Activated CD8-positive, alpha-beta memory T cell treated with anti-CD3 and anti-CD28 coated beads, Interleukin-2, amount 50 U/mL, for 48 hours (primary cell): ENCODE measurements around the gene ESR2.
A peak's percentile ranks its signal among the peaks of the same experiment; 100 is the strongest.

ENCODE experiments used
- DNase-seq: peaks from one replicate; pipeline ENCODE4 v3.0.0-alpha.2; 2020

Gene ESR2

GRCh38 chr14:64265222-64265621, 28.9 kb downstream of the ESR2 start:
- no peak for DNase-seq

- no peak for DNase-seq
Observed at GRCh38 chr14:64260418-64260817, 33.8 kb downstream of the ESR2 start.

GRCh38 chr14:64255756-64256155, 38.4 kb downstream of the ESR2 start:
- DNase-seq: no peak

DNA sequence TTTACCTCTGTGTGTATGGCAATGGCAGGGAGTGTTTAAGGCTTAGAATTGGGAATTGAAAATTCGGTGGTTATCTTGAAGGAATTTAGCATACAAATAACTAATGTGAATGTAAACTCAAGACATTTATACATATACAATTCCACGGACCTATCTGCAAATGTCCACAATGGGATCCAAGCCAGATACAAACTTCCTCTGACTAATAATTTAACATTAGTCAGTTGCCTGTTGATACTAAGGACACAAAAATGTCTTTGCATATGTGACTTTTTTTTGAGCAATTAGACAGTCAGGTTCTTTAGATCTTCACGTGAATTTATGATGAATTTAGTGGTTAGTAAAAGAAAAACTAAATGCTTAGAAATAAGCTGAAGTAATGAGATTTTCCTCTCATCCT, 40.5 kb downstream of the ESR2 start:
- DNase-seq: no peak

DNA sequence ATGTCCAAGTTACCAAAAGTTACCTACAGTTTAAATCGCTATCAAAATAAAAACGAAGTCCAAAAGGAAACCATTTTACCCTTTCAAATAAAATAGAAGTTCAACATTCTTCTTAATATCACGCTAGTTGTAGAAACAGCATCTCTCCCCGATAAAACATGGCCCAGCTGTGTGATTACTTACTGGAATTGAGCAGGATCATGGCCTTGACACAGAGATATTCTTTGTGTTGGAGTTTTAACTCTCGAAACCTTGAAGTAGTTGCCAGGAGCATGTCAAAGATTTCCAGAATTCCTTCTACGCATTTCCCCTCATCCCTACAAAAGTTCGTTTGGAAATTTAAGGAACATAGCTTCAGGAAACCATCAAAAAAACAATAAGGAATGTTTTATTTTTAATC, 44.8 kb downstream of the ESR2 start:
- no peak for DNase-seq

DNA sequence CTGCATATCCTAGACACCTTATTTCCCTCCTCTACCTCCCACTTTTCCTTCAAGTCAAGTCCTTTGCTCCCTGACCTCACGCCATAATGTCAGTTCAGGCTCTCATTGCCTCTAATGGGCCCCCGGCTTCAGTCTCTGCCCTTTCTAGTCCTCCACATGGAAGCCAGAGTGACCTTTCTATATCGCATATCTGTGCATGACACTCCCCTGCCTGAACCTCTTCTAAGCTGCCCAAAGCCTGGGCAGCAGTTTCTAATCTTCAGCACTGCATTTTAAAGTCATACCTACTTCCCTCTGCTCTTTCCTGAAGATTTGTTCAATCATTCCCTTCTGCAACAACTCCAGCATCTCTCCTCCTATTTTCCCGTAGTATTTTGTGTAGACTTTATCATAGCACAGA, 45.5 kb downstream of the ESR2 start:
- no peak for DNase-seq

GRCh38 chr14:64247195-64247594, 47.0 kb downstream of the ESR2 start:
- no peak for DNase-seq

GRCh38 chr14:64246688-64247087, 47.5 kb downstream of the ESR2 start:
- DNase-seq: no peak

DNA sequence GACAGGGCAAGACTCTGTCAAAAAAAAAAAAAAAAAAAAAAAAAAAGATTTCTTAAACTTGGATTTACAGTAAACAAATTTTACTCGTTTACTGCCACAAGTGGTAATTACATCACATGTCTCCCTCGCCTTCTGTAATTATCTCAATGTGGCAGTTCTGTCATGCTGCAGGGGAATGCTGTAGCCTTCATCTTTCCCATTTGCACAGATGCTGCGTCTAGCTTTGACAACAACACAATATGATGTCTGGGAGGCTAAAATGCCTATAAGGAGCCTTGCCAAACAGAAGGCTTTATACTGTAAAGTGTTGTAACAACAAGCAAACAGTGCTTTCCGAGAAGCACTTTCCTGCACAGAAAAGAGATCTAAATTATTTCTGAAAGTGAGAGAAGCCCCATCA, 48.7 kb downstream of the ESR2 start:
- DNase-seq: no peak

GRCh38 chr14:64244279-64244678, 49.9 kb downstream of the ESR2 start:
- no peak for DNase-seq

- no peak for DNase-seq
Observed at GRCh38 chr14:64238631-64239030, 55.5 kb downstream of the ESR2 start.

DNA sequence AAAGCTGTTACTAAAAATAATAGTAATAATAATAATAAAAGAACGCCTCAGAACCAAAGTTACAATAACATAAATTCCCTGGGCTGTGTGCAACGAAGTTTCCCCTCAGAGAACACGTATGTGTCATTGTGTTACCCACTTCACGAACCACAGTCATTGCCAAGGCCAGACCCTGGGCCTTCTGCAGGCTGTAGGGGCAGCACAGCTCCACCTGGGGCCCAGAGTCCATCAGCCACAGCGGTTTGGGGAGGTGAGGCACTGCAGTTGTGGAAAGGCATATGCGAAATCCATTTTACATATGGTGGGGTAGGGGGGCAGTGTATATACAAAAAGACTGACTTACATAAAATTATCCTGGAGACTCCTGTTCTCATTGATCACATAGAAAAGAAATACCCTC, 56.1 kb downstream of the ESR2 start:
- no peak for DNase-seq

- DNase-seq: no peak
Observed at GRCh38 chr14:64235652-64236640, 58.2 kb downstream of the ESR2 start.

DNA sequence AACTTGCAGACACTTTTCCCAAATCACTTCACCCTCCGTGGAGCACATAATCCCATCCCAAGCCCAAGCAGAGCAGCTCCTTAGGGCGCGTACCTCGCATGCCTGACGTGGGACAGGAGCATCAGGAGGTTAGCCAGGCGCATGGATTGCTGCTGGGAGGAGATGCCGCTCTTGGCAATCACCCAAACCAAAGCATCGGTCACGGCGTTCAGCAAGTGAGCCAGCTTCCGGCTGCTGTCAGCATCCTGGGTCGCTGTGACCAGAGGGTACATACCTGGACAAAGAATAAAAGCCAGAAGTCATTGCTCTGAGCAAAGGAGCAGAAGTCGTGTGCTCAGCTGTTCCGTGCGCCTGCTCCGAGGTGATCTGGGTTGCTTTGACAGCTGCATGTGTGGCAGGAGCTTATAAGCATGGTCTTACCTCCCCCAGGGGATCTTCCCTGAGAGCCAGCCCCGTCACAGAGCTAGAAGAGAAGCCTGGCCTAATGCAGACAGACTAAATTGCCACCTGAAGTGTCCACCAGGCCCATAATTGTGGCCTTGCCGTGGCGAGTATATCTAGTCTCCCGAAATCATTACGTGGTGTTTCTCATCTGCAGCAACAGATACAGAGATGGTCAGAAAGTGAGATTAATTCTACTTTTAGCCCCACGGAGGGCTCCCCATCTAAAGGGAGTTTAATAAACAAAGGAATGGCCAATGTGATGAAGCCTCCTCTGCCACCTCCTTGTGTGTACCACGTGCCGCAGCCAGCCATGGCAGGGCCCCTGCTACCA, 59.1 kb downstream of the ESR2 start:
- no peak for DNase-seq

DNA sequence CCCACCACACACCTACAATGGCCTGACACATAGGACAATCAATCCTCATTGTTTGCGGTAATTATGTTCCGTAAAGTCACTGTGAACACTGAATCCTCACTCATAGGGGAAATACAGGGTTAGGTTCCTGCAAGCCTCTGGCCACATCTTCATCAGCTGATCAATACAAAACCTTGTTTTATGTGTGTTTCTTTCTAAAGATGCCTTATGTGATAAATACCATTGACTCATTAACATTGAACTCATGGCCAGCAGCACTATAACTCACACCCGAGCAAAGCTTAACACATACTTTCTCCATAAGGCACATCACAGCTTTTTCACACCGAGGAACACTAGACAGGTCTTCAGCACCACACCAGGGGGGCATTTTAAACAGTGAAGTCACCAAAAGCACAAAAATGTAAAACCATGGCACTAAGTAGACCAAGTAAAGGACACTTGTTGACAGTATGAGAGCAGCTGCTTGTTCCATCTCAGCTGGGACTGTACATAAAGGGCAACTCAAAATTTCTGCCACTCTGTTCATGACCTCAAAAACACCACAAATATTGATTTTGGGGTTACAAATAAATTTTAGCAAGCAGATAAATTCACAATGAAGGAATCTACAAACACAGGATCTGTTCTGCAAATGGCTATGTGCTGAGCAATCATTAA, 60.5 kb downstream of the ESR2 start:
- no peak for DNase-seq

GRCh38 chr14:64232944-64233343, 61.2 kb downstream of the ESR2 start:
- no peak for DNase-seq

GRCh38 chr14:64232095-64232838, 61.9 kb downstream of the ESR2 start:
- peak; percentile 62 for DNase-seq

DNA sequence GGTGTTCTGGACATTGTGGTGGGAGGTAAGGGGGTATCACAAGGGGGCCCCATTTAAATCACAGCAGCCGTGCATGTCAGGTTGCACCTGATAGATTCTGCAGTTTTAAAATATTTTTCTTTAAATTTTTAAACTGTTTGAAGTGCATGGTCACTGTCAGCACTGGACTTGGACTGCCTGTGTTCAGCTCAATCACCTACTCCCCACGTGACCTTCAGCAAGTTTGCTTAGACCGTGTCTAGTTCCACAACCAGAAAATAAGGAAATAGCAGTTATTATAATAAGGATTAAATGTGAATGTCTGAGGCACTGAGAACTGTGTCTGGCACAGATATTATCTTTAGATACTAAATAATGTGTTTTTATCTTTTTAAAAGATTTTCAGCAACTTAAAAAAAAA, 64.7 kb downstream of the ESR2 start:
- no peak for DNase-seq

- DNase-seq: no peak
Observed at GRCh38 chr14:64227856-64228255, 66.3 kb downstream of the ESR2 start.

DNA sequence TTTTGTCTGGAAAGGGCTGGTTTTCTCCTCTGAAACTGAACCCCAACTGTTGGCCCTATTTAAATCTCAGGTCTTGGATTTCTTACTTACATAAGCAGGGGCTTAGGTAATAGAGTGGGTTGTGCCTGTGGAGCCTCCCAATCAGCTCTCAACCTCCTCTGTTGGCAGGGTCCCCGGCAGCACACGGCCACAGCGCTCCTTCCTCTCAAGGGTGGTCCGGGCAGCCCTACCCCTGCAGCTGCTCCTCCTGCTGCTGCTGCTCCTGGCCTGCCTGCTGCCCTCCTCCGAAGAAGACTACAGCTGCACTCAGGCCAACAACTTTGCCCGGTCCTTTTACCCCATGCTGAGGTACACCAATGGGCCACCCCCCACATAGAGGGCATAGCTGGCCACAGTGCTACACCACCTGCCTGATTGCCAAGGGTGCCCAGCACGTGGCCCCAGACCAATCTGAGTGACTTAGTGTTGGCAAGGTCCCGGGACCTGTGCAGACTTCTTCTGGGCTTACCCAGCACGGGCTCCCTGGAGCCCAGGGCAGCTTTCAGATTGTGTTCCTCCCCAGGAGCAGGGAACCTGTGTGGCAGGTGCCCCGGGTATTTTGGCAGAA, 68.9 kb downstream of the ESR2 start:
- DNase-seq: no peak

- no peak for DNase-seq
Observed at GRCh38 chr14:64221391-64222003, 72.7 kb downstream of the ESR2 start.

- no peak for DNase-seq
Observed at GRCh38 chr14:64220466-64220865, 73.7 kb downstream of the ESR2 start.
